Endothelial cell (in vitro differentiated cells): ENCODE measurements around the gene FBXO41. TPM values are rescaled to one million over a fixed set of nuclear protein-coding genes. Genes with fewer than 3 reads are reported as not detected.

Experiments used
- DNase-seq: peaks from one replicate; pipeline ENCODE4 v3.0.0; 2021; ENCODE audit warnings: low spot score
- H3K27ac Mint-ChIP-seq: one replicate; pipeline ENCODE4 v1.8.0; 2021; ENCODE audit warnings: mixed read lengths, inconsistent platforms; ENCODE audit not compliant: unreplicated experiment
- H3K27me3 Mint-ChIP-seq: one replicate; pipeline ENCODE4 v1.8.0; 2021; ENCODE audit warnings: mild to moderate bottlenecking, moderate library complexity, mixed read lengths, inconsistent platforms; ENCODE audit not compliant: unreplicated experiment
- H3K36me3 Mint-ChIP-seq: one replicate; pipeline ENCODE4 v1.8.0; 2021; ENCODE audit warnings: mild to moderate bottlenecking, low read depth, mixed read lengths, inconsistent platforms; ENCODE audit not compliant: unreplicated experiment
- H3K4me1 Mint-ChIP-seq: one replicate; pipeline ENCODE4 v1.8.0; 2021; ENCODE audit warnings: mild to moderate bottlenecking, mixed read lengths, inconsistent platforms; ENCODE audit not compliant: unreplicated experiment
- H3K4me3 Mint-ChIP-seq: one replicate; pipeline ENCODE4 v1.8.0; 2021; ENCODE audit warnings: mild to moderate bottlenecking, mixed read lengths, inconsistent platforms; ENCODE audit not compliant: unreplicated experiment
- H3K9me3 Mint-ChIP-seq: one replicate; pipeline ENCODE4 v1.8.0; 2021; ENCODE audit warnings: mixed read lengths, inconsistent platforms; ENCODE audit not compliant: unreplicated experiment
- CTCF ChIP-seq: fragments of 200-600 bp; sonication (generic); IDR thresholded peaks from one replicate; pipeline ENCODE4 v1.5.0; 2021; ENCODE audit warnings: antibody characterized with exemption; ENCODE audit not compliant: unreplicated experiment
- total RNA-seq: library from RNA; stranded (reverse); fragmentation: NEBNext Ultra II Directional; extraction: Animal tissue kit (Norgen Biotek cat#: 25700); gene quantifications from one replicate; pipeline ENCODE4 v1.2.1, GENCODE V29; 2021; ENCODE audit not compliant: unreplicated experiment

FBXO41 gene
- total RNA-seq, 1 donor from 2014 or later = 2.1 TPM

- no peak for DNase-seq
- Mint-ChIP-seq H3K36me3 (no peaks in the 10 kb centered on the region), H3K4me1 (peaks cover 3% of the 10 kb centered on the region), H3K4me3 (no peak overlapping the region), H3K9me3 (no peaks in the 10 kb centered on the region), H3K27me3 (peaks cover 12% of the 10 kb centered on the region), H3K27ac (no peak overlapping the region)
- TF ChIP-seq CTCF = no peak
Observed at GRCh38 chr2:73297151-73297559, 12.9 kb upstream of the FBXO41 start.

GRCh38 chr2:73295751-73296400 is 11.6 kb upstream of the FBXO41 start:
- Mint-ChIP-seq H3K27me3 (peaks cover 16% of the 10 kb centered on the region), H3K9me3 (no peaks in the 10 kb centered on the region), H3K27ac (no peak overlapping the region), H3K4me3 (no peak overlapping the region), H3K36me3 (no peaks in the 10 kb centered on the region), H3K4me1 (no peaks in the 10 kb centered on the region)
- no peak for DNase-seq
- no peak for TF ChIP-seq CTCF

- Mint-ChIP-seq H3K27ac (no peak overlapping the region), H3K4me3 (peak overlapping the region; percentile 62), H3K36me3 (peaks cover 6% of the 10 kb centered on the region), H3K27me3 (peaks cover 22% of the 10 kb centered on the region), H3K4me1 (no peaks in the 10 kb centered on the region), H3K9me3 (no peaks in the 10 kb centered on the region)
- no peak for TF ChIP-seq CTCF
- no peak for DNase-seq
Observed at GRCh38 chr2:73294239-73294638, 10.0 kb upstream of the FBXO41 start.

- Mint-ChIP-seq H3K27me3 (peaks cover 22% of the 10 kb centered on the region), H3K9me3 (no peaks in the 10 kb centered on the region), H3K27ac (no peak within 1 kb of the TSS)
Observed at GRCh38 chr2:73293534-73294171, 9.4 kb upstream of the FBXO41 start, which contains the start of gene EGR4. Gene EGR4 (minus strand): TSS chr2:73293548. CDS start chr2:73293317, 231 bp downstream.

More at GRCh38 chr2:73293534-73294171, 9.4 kb upstream of the FBXO41 start, which contains the start of gene EGR4:
- Mint-ChIP-seq H3K4me1 (no peaks in the 10 kb centered on the region), H3K36me3 (peaks cover 6% of the 10 kb centered on the region), H3K4me3 (peak within 1 kb of the TSS; percentile 62)
- DNase-seq = peak; percentile 58
- TF ChIP-seq CTCF = no peak
